HFF-Myc (cell line): ENCODE data around the gene ROCK1.

Source experiments
- DNase-seq: peaks from one replicate; pipeline ENCODE4 v3.0.0-alpha.2; 2011; ENCODE audit warnings: low read depth; ENCODE audit errors: extremely low read depth
- H3K4me3 ChIP-seq: replicated peaks from 2 replicates; pipeline ENCODE4 v1.5.1; 2011; ENCODE audit warnings: low read depth, mild to moderate bottlenecking, control low read depth, low read length
- CTCF ChIP-seq: IDR thresholded peaks from 2 replicates; pipeline ENCODE4 v1.5.1; 2012; ENCODE audit warnings: mild to moderate bottlenecking, low read depth, low read length, control low read depth; ENCODE audit errors: missing control alignments

The ROCK1 gene

GRCh38 chr18:21132398-21132918 is 20.8 kb upstream of the ROCK1 start:
- DNase-seq: no peak
- H3K4me3 ChIP-seq: no peak overlapping the region
- no peak for TF ChIP-seq CTCF

- TF ChIP-seq CTCF: no peak
- no peak for DNase-seq
- no peak overlapping the region for H3K4me3 ChIP-seq
Measured at GRCh38 chr18:21131698-21132227, 20.1 kb upstream of the ROCK1 start.

GRCh38 chr18:21129566-21130216 is 18.1 kb upstream of the ROCK1 start:
- no peak for TF ChIP-seq CTCF
- no peak overlapping the region for H3K4me3 ChIP-seq
- DNase-seq: no peak

GRCh38 chr18:21123290-21123926 is 11.8 kb upstream of the ROCK1 start:
- TF ChIP-seq CTCF: no peak
- H3K4me3 ChIP-seq: no peak overlapping the region

GRCh38 chr18:21118806-21119205 is 7.2 kb upstream of the ROCK1 start:
- no peak for TF ChIP-seq CTCF
- no peak overlapping the region for H3K4me3 ChIP-seq
- DNase-seq: no peak

More at GRCh38 chr18:21123290-21123926, 11.8 kb upstream of the ROCK1 start:
- no peak for DNase-seq

- TF ChIP-seq CTCF: no peak
- DNase-seq: peak; percentile 77
- H3K4me3 ChIP-seq: no peak overlapping the region
Measured at GRCh38 chr18:21117409-21118131, 6.0 kb upstream of the ROCK1 start.
